ENCODE data around the gene MRC1. TPM values are rescaled to one million over a fixed set of nuclear protein-coding genes. Genes with fewer than 3 reads are reported as not detected.

The MRC1 gene
- total and polyA plus RNA-seq, 2 of the 8 experiments (the other 6 are each of a cell fraction or from before 2014, with no cell fraction given): 0.03 to 0.06 TPM

DNA sequence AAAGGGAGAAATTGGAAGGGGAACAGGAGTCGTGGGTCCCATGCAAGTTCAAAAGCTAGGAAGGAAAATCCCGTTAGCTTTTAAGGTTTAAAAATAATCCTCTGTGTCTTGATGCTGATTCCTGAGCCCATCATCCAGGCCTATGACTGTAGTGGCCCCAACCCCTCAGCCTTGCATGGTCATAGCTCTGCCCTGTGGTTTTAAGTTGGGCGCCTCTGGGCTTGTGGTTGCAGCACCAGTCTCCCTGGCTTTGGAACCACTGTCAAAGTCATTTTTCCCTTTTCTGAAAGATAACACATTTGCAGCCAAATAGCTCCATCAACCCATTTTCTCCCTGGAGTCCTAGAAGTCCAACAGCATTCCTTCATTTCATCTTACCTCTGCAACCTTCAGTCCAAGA lies 43.5 kb upstream of the MRC1 start:
- Histone ChIP-seq H2BK20ac (ENCODE audit: low read length) (no peak overlapping the region), H3K9me3 (ENCODE audit: insufficient read depth in 2 of 2, low read depth in 1 of 2, low read length in 1 of 2) (peaks cover 0 to 5% of the 10 kb centered on the region in 2 experiments; a peak in 1 of 4 replicates), H2BK15ac (ENCODE audit: low read length) (no peak overlapping the region), H2BK120ac (replicated peaks; ENCODE audit: low read depth, low read length) (no peak overlapping the region), H3K4me3 (ENCODE audit: extremely low read depth in 1 of 4, insufficient read depth in 2 of 4, low read depth in 3 of 4, low read length in 4 of 4) (no peak overlapping the region), H4K20me1 (replicated peaks in 1 of 2; ENCODE audit: control insufficient read depth in 1 of 2, insufficient read depth in 2 of 2, low read length in 2 of 2) (peaks cover 0 to 2% of the 10 kb centered on the region in 2 experiments), H3K56ac (replicated peaks; ENCODE audit: insufficient read length, low read depth, low read length) (no peak overlapping the region), H2BK5ac (ENCODE audit: low read depth, low read length) (no peak overlapping the region), H3K27ac (ENCODE audit: low read depth, low read length) (no peak overlapping the region), H3K18ac (ENCODE audit: extremely low read depth, low read length) (no peak overlapping the region), H3K4ac (replicated peaks; ENCODE audit: insufficient read length, low read depth, low read length) (no peak overlapping the region), H3K79me2 (ENCODE audit: control insufficient read depth in 1 of 2, insufficient read depth in 2 of 2, low read length in 2 of 2) (no peaks in the 10 kb centered on the region), H3K36me3 (ENCODE audit: control insufficient read depth in 2 of 4, insufficient read depth in 4 of 4, low read length in 3 of 4) (no peaks in the 10 kb centered on the region), H3K79me1 (ENCODE audit: low read depth, low read length) (no peaks in the 10 kb centered on the region), H3K27me3 (replicated peaks in 1 of 4; ENCODE audit: control insufficient read depth in 3 of 4, extremely low read depth in 1 of 4, insufficient read depth in 3 of 4, low read length in 3 of 4) (peaks cover 31 to 45% (median 38%) of the 10 kb centered on the region in 4 experiments), H3K4me2 (ENCODE audit: insufficient read depth in 1 of 2, low read depth in 2 of 2, low read length in 2 of 2) (no peak overlapping the region), H4K5ac (ENCODE audit: insufficient read length, low read depth, low read length) (no peak overlapping the region), H4K8ac (ENCODE audit: extremely low read depth, insufficient read depth, low read length) (no peak overlapping the region), H3K9ac (replicated peaks in 1 of 4; ENCODE audit: extremely low read depth in 1 of 4, low read depth in 3 of 4, low read length in 3 of 4) (no peak overlapping the region), H3K23ac (ENCODE audit: insufficient read length) (no peak overlapping the region), H4K91ac (replicated peaks; ENCODE audit: insufficient read length, low read length) (no peak overlapping the region), H2AFZ (ENCODE audit: low read length) (no peak overlapping the region), H2BK12ac (ENCODE audit: low read depth, low read length) (no peak overlapping the region), H3K23me2 (ENCODE audit: low read depth, low read length) (no peaks in the 10 kb centered on the region), H3K14ac (ENCODE audit: insufficient read length) (no peak overlapping the region), H3K4me1 (replicated peaks in 1 of 4; ENCODE audit: control insufficient read depth in 3 of 4, insufficient read depth in 4 of 4, low read length in 3 of 4) (peaks cover 0 to 4% (median 3%) of the 10 kb centered on the region in 4 experiments; a peak in 2 of 7 replicates), H2AK5ac (ENCODE audit: low read depth, low read length) (no peak overlapping the region)
- FAIRE-seq (no peak), DNase-seq (ENCODE audit: low read depth in 1 of 2, low spot score in 2 of 2) (no peak)
- 62% methylated on average over 3 of the region's 3 CpGs; no CpG with 5 or more reads in 1 of the 2 experiments for WGBS, 2 experiments (ENCODE audit: extremely low coverage in 1 of 2, insufficient coverage in 1 of 2, insufficient read length in 1 of 2, insufficient replicate concordance in 2 of 2, low coverage in 1 of 2, low lambda C conversion rate in 2 of 2, missing lambda C conversion rate in 1 of 2)
- ChIA-PET CTCF (ENCODE audit: partially characterized antibody) (no interaction called here), POLR2A (ENCODE audit: partially characterized antibody) (no interaction called here)
- TF ChIP-seq HDAC2 (IDR thresholded peaks at IDR 0.05; ENCODE audit: borderline replicate concordance in 1 of 2, low read depth in 2 of 2, low read length in 2 of 2) (no peak), SUZ12 (IDR thresholded peaks at IDR 0.05; ENCODE audit: low read length) (no peak), BCL11A (IDR thresholded peaks at IDR 0.05; ENCODE audit: low read depth in 2 of 2, low read length in 2 of 2) (no peak), CHD1 (IDR thresholded peaks at IDR 0.05; ENCODE audit: low read depth, low read length) (no peak)
- TF ChIP-seq, protein P1, sequence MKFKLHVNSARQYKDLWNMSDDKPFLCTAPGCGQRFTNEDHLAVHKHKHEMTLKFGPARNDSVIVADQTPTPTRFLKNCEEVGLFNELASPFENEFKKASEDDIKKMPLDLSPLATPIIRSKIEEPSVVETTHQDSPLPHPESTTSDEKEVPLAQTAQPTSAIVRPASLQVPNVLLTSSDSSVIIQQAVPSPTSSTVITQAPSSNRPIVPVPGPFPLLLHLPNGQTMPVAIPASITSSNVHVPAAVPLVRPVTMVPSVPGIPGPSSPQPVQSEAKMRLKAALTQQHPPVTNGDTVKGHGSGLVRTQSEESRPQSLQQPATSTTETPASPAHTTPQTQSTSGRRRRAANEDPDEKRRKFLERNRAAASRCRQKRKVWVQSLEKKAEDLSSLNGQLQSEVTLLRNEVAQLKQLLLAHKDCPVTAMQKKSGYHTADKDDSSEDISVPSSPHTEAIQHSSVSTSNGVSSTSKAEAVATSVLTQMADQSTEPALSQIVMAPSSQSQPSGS (IDR thresholded peaks at IDR 0.05; ENCODE audit: low read length): no peak
